ENCODE results near the gene CAPNS1.

CAPNS1 gene

GRCh38 chr19:36103842-36104552 is 35.9 kb upstream of the CAPNS1 start:
- no peaks in the 10 kb centered on the region for H3K27me3 ChIP-seq (replicated peaks; ENCODE audit: control insufficient read depth, insufficient read depth, low read length)
- TF ChIP-seq CTCF (IDR thresholded peaks at IDR 0.05; ENCODE audit: insufficient read depth, low read length, poor library complexity, severe bottlenecking) = no peak
- peaks cover 42% of the 10 kb centered on the region for H3K36me3 ChIP-seq (ENCODE audit: control insufficient read depth, insufficient read depth, low read length)
- no peak overlapping the region for H3K4me3 ChIP-seq (replicated peaks; ENCODE audit: low read depth, low read length)
- DNase-seq (ENCODE audit: extremely low read depth, insufficient read length) = no peak

GRCh38 chr19:36106441-36106840 is 33.4 kb upstream of the CAPNS1 start:
- Histone ChIP-seq H3K4me3 (replicated peaks; ENCODE audit: low read depth, low read length) (no peak overlapping the region), H3K36me3 (ENCODE audit: control insufficient read depth, insufficient read depth, low read length) (peaks cover 31% of the 10 kb centered on the region), H3K27me3 (replicated peaks; ENCODE audit: control insufficient read depth, insufficient read depth, low read length) (no peaks in the 10 kb centered on the region)
- TF ChIP-seq CTCF (IDR thresholded peaks at IDR 0.05; ENCODE audit: insufficient read depth, low read length, poor library complexity, severe bottlenecking) = no peak
- DNase-seq (ENCODE audit: extremely low read depth, insufficient read length) = no peak

- Histone ChIP-seq H3K4me3 (replicated peaks; ENCODE audit: low read depth, low read length) (no peak overlapping the region), H3K36me3 (ENCODE audit: control insufficient read depth, insufficient read depth, low read length) (peaks cover 25% of the 10 kb centered on the region), H3K27me3 (replicated peaks; ENCODE audit: control insufficient read depth, insufficient read depth, low read length) (no peaks in the 10 kb centered on the region)
- no peak for DNase-seq (ENCODE audit: extremely low read depth, insufficient read length)
- no peak for TF ChIP-seq CTCF (IDR thresholded peaks at IDR 0.05; ENCODE audit: insufficient read depth, low read length, poor library complexity, severe bottlenecking)
Measured at GRCh38 chr19:36106991-36107390, 32.9 kb upstream of the CAPNS1 start.

GRCh38 chr19:36108684-36109083 is 31.2 kb upstream of the CAPNS1 start:
- no peak overlapping the region for H3K4me3 ChIP-seq (replicated peaks; ENCODE audit: low read depth, low read length)
- peaks cover 24% of the 10 kb centered on the region for H3K36me3 ChIP-seq (ENCODE audit: control insufficient read depth, insufficient read depth, low read length)
- no peak for TF ChIP-seq CTCF (IDR thresholded peaks at IDR 0.05; ENCODE audit: insufficient read depth, low read length, poor library complexity, severe bottlenecking)
- DNase-seq (ENCODE audit: extremely low read depth, insufficient read length) = no peak
- no peaks in the 10 kb centered on the region for H3K27me3 ChIP-seq (replicated peaks; ENCODE audit: control insufficient read depth, insufficient read depth, low read length)

- DNase-seq (ENCODE audit: extremely low read depth, insufficient read length) = no peak
- H3K4me3 ChIP-seq (replicated peaks; ENCODE audit: low read depth, low read length) = no peak within 1 kb of the TSS
- H3K36me3 ChIP-seq (ENCODE audit: control insufficient read depth, insufficient read depth, low read length) = peaks cover 8% of the 10 kb centered on the region
- no peak for TF ChIP-seq CTCF (IDR thresholded peaks at IDR 0.05; ENCODE audit: insufficient read depth, low read length, poor library complexity, severe bottlenecking)
- H3K27me3 ChIP-seq (replicated peaks; ENCODE audit: control insufficient read depth, insufficient read depth, low read length) = no peaks in the 10 kb centered on the region
Measured at GRCh38 chr19:36110487-36111199, 29.2 kb upstream of the CAPNS1 start, which contains the start of gene OVOL3. Gene OVOL3, plus strand, starts transcription at chr19:36111143. Its CDS starts 60 bp downstream, at chr19:36111203.
